DMS153 treated with DMSO at 0.1 percent for 48 hours (cell line): ENCODE data around the gene SLC10A7.

ENCODE experiments used
- DNase-seq: peaks from one replicate; lab custom pipeline; 2025; ENCODE audit not compliant: unreplicated experiment; lab: John Stamatoyannopoulos, UW

The SLC10A7 gene

DNA sequence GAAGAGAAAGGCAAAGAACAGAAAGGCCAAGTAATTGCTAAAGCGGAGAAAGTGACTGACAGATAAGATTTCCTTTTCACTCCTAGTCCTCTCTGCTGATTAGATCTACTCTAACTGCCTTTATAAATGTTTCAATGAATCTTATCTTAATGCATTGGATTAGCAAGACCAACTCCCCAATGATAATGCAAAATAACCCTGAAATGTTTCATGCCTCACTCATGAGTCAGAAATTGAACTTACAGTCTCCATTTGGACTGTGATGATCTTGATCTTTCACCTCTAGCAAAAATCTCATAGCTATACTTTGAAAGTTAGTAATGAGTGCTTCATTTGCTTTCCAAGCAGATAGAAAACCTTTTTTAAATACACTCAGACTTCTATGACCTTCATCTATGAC lies 26.5 kb downstream of the SLC10A7 start:
- DNase-seq, result no peak

DNA sequence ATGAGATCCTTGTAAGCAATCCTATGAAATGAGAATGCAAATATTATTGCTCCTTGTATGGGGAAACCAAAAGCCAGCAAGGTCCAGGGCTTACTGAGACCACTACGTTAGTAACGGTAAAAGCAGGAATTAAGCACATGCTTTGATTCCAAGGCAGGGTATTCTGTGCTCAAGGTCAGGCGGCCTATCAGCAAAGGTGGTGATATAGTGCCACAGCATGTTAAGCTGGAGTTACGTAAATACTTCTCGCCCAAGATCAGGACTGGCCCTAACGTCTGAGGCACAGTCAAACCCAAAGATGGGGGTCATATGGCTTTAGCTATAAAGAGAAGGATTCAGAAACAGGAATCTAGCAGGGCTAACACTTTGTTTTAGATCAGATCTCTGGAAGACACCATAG lies 27.6 kb downstream of the SLC10A7 start:
- DNase-seq, result no peak

DNA sequence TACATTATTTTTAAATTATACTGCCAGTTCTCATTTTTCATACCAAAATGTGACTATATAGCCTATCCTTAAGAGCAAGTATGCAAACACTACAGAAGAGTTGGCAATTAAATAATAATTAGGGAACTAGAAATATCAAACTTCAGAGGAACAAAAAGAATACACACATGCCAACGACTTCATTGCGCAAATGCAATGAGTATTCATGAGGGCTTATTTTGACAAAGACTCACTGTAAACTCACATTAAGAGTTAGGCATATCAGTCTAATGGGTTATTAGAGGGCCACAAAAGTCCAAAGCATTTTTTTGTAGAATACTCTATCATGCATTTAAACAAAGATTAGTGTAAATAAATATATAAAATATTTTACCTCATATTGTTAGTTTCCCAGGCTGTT lies 31.6 kb downstream of the SLC10A7 start:
- no peak for DNase-seq

DNA sequence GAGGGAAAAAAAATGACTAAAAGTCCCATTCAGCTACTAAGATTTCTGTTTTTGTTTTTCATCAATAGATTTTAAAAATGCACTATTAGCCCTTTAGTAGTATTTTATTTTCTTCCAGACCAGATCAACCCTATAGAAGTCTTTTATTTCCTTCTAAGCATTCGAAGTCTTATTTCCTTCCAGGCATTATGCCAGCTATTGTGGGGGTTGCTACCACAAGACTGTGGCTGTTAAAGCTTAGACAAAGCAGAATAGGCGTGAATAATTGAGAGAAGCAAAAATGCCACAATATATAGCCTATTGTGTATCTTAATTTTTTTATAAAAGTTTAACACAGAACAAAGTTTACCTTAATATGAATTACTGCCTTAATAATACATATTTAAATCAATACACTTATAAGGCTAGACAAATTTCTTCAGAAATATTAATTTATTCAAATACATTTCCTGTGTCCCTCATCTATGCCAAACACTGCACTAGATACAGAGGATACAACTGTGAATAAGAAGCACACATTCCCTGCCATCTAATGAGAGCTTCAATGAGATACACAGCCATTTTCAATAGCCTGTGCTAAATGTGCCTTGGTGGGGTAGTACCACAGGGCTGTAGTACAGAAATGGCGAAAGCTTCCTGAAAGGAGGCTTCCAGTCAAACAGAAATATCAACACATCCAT lies 33.1 kb downstream of the SLC10A7 start:
- DNase-seq, result no peak

DNA sequence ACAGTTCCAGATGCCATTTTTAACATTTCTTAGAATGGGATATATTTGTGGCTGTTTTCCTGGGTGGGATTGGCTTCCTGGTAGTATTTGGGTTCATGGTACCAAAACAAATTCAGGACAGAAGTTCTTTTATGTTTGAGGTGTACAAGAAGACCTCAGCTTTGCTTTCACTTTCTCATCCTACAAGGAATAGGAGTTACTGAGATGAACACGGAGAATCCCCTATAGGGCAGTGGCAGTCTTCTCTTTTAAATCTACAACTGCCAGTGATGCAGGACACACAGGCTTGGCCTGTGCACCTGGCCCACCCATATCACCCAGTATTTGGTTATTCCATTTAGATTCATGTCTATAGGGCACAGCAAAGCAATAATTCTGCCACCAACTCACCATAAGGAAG lies 35.2 kb downstream of the SLC10A7 start:
- DNase-seq, result no peak

DNA sequence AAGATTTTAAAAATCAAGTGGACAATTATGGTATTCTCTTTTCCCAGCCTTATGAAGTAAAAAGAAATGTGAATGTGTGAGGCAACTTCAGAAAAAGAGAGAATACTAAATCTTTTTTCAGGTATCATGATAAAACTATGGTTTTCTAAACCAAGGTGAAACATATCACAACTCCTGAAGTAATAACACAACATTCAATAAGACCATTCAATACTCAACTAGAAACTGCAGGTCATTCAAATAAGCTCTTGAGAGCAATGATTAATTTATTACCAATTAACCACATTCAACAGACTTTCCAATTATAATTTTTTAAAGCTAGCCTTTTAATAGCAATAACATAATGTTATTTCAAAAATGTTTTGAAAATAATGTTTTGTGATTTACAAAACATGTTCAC lies 35.8 kb downstream of the SLC10A7 start:
- no peak for DNase-seq

DNA sequence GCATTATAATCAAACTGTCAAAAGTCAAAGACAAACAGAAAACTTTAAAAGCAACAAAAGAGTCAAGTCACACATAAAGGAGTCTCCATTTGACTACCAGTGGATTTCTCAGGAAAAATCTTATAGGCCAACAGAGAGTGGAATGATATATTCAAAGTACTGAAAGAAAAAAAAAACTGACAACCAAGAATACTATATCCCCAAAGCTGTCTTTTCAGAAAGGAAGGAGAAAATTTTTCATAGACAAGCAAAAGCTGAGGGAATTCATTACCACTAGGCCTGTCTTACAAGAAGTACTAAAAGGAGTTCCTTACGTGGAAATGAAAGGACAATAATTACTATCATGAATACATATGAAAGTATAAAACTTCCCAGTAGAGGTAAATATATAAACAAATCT lies 39.0 kb downstream of the SLC10A7 start:
- no peak for DNase-seq

DNA sequence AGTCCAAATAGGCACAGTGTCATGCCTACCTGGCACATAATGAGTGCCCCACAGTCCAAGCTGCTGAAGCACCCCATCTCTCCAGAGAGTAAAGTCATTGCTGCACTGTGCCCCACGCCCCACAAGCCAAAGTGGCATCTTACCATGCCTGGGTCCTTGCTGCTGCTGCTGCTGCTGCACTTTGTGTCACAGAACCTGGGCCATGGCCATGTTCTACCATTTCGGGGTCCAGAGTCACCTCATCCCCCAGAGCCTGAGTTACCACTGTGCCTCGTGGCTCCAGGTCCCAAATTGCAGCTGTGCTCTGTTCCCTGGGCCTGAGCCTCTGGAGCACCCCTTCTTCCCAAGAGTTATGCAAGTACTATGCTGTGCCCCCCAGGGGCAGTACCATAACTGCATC lies 40.5 kb downstream of the SLC10A7 start:
- DNase-seq, result no peak

DNA sequence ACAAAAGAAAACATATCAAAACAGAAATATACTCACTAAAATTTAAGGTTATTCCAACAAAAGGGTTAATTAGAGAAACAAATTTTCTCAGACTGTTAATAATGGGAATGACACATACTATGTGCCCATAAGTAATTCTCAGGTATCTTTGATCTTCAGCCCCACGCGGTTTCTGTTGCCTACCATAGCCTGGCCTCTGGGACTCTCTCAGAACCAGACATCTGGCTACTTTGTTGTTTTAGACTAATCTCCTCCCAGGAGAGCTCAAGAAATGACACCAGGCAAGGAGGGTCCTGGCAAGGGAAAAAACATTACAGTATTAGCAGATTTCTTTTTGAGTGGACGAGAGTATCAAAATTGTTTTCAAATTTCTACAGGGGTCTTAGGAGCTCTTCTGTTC lies 43.7 kb downstream of the SLC10A7 start:
- no peak for DNase-seq

DNA sequence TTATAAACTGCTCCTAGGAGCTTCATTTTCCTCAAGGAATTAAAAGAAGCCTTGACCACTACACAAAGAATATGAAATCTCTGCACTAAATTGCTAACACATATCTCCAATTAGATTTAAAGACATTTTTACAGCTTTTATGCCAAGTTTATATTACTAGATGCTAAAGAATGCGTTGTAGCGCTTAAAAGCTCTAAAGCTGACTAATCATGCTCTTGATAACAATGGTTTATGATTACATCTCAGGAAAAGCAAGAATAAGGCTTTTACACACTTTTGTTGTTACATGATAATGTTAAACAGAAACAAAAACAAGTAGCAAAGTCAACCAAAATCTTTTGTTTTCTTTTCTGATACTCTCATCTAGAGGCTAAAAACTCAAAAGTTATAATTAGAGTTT lies 44.7 kb downstream of the SLC10A7 start:
- DNase-seq, result no peak

DNA sequence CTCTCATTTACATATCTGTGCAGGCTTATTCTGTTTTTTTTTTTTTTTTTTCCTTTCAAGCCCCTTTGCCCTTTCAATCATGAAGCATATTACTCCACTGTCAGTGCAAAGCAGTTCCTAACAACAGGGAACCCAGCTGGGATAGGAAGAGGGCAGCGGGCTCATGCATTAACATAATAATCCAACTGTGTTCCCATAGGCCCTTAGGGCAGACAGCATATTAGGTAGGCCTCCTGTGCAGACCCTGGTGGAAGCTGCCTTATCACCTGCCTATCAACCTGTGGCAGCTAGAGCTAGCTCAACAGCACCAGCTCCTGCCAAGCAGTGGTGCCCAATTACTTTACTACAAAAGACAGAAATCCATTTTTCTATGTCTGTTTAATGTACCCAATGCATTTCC lies 49.3 kb downstream of the SLC10A7 start:
- DNase-seq, result no peak

DNA sequence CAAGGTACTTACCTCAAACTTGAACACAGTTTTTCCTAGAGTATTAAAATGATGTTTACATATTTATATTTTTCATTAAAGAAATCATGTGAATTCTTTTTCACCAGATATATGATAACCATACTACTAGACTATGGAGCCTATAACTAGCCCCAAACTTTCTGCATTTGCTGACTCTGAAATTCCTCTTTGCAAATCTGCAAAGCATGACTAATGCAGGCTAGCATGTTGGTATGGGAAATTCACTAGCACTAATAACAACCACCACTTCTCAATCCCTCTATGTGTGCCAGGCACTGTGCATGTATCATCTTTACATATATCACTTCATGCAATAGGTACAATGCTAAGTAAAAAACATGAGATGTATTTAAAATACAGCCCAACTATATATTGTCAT lies 51.1 kb downstream of the SLC10A7 start:
- DNase-seq, result no peak

DNA sequence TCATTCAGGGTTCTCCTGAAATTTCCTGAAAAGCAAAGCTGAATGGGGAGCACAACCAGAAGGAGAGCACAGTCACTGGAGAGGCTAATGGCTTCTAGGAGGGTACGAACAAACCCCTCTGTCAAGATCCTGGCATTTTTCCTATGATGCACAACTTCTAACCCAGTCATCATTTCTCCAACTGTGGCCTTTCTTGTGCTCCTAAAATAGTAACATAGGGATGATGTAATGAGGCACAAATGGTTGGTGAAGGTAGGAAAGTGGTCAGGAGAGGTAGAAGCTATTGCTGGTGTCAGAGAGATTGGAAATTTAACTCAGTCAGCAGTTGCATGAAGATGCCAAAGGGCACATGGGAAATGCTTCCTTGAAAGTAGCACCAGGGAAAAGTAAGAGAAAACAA lies 52.7 kb downstream of the SLC10A7 start:
- DNase-seq, result no peak

DNA sequence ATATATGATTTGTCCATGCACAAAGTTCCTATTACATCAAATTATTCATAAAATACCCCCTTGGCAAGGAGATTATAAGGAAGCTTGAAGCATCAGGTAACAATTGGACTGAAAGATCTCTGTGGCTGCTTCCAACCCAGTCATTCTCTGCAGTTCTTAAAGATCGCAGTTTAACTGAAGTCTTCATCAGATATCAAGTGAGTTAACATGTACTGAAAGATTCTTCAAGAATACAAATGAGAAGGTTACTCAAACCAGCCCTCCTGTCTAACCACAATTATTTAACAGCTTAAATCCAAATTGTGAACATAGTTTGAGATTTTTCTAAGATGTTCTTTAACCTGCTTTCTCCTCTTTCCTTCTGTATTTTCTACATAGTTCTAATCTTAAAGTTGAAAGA lies 56.1 kb downstream of the SLC10A7 start:
- DNase-seq, result no peak

DNA sequence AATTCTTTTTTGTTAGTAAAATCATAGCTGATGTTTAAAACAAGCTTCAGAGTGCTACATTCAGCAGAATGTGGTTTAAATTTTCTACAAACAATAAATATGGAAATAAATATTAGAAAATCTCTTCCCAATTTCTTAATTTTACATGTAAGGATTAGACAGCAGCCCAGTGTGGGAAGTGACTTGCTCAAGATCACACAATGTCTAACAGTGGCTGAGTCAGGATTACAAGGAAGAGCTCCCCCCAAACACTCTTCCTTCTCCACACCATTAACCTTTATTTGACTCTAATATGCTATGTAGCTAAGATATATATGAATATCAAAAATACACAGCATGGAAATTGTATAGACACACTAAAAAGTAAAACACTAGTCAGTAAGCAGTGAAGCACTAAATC lies 59.5 kb downstream of the SLC10A7 start:
- no peak for DNase-seq

DNA sequence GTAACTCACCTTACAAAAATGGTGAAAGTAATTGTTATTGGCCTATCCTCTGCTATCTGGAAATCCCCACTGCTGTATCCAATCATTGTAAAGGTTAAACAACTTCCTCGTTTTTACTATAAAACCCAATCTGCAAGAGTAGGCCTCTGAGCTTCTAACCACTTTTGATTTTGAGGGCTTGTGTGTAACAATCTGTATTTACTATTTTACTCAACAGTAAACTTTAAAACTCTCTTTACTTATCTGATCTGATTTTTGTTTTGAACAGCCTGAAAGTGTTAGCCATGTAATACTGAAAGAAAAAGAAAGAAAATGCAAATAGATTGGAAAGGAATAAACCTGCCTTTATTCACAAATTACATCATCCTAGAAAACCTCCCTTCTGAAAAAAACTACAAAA lies 63.1 kb downstream of the SLC10A7 start:
- DNase-seq, result no peak

DNA sequence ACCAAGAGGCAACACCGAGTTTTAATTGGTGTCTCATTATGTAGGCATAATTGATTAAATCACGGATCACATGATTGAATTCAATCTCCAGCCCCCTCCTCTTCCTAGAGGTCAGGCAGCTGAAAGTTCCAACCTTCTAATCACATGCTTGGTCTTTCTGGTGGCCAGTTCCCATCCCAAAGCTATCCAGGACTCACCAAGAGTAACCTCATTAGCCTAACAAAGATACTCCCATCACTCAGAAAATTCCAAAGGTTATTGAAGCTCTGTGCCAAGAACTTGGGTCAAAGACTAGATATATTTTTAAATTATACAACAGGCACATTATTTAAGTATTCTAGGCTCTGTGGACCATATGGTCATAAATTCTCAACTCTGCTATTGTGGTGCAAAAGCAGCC lies 65.1 kb downstream of the SLC10A7 start:
- DNase-seq, result no peak

DNA sequence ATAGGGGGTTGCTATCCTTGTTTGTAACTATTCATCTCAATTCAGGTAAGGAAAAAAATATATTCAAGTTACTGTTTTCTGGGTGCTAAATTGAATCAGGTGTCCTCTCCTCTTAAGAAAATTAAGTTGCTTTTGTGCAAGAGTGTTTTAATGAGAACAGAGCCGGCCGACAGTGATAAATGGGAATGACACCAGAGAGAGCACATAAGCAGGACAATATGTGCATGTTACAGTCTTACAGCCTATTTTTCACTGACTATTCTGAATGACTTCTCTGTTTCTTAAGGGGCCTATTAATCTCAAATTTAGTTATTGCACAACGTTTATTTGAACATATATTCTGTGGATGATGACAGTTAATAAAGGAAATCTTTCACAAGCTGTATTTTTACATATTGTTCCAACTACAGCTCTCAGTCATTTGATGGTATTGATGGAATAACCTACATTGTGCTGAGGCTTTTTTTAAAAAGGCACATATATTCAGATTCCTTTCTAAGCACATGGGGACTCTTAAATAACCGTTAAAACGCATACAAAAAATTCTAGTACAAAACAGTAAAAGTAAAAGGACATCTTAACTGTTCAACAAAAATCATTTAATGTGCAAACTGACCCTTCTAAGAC lies 68.4 kb downstream of the SLC10A7 start:
- DNase-seq, result no peak

DNA sequence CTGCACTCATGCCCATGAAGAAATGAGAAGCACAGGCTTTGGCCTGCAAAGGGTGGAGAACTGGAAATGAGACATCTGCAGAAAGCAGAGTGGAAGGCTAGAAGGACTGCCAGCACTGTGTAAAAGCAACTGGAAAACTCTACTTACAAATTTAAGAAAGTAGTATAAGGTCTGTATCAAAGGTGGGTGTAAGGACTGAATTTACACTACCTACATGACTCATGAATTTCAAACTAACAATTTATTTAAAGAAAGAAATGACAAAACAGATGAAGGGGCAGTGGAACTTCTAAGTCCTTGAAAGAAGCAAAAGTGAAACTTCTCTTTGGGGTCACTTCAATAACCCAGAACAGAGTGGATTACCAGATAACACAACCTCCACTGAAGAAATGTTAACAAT lies 71.2 kb downstream of the SLC10A7 start:
- DNase-seq, result no peak

DNA sequence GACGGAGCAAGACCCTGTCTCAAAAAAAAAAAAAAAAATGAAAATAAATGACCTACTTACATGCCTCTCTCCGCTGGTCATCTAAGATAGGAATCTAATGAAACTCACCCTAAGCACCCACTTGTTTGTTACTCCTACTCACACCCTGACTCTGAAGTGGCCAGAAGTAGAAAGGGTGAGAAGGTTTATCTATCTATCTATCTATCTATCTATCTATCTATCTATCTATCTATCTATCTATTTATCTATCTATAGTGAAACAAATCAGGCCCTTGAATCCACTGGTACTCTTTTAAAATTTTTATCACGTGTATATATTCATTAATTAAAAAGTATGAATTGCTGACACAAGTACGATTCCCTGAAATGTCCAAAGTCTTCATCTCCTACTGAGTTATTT lies 75.2 kb downstream of the SLC10A7 start:
- DNase-seq, result no peak

DNA sequence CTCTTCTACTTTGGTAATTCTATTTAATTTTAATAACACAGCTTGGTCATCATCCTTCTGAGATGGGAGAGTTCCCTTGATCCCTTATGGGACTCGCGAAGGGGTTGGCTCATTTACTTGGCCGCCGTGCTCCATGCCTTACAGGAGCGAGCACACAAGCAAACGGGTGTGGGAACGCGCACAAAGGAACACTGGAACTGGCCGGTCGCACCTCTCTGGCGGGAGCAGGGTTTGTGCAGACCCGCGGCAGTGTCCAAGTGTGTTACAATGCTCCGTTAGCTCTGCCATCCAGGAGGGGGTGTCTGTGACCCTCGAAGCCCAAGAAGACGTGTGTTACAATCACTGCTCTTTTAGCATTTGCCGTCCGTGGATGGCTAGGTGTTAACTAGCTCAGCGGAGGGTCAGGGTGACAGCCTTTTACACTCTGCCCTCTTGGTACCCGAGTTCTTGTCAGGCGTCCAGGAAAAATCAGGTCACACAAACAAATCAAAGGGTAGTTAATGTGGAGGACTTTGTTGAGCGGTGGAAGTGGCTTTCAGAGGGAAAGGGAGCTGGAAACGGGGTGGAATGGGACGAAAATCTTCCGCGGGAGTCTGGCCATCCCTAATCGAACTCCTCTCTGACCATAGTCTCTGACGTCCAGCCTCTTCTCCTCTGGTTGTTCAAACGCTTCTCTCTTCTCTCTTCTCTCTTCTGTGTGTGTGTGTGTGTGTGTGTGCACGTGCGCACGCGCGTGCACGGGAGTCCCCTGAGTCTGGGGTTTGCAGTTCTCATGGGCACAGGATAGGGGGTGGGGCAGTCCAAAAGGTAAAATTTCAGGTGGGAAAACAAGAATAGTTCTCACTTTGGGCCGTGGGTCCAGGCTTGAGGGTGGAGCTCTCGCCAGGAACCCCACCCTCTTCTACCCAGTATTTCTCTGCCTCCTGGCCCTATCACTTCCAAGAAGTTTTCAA lies 76.3 kb downstream of the SLC10A7 start:
- no peak for DNase-seq

DNA sequence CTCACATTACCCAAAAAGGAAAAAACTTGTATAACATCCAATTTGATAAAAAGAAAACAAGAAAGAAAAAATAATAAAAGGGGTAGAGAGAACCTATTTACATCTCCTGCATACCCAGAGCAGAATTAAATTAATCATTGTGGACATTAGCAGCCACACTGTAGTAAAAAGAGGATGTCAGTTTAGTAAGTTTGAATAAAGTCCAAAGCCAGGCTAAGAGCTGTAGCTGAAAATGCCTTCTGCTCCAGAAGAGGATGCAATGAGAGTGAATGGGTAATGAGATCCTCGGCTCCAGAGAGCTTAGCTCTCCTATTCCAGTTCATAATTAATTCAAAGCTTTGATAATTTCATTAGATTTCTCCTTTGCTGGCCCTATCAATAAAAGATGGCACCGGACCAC lies 78.2 kb downstream of the SLC10A7 start:
- no peak for DNase-seq
